Measurements from ENCODE around the gene KCNK10.

GRCh38 chr14:88185843-88186242 lies 137.2 kb downstream of the KCNK10 start:
- TF ChIP-seq CTCF (IDR thresholded peaks at IDR 0.05), result no peak
- TF ChIP-seq POLR2AphosphoS5 (IDR thresholded peaks at IDR 0.05), result no peak
- no peak for TF ChIP-seq POLR2A (IDR thresholded peaks at IDR 0.05)
